SH-SY5Y (cell line): ENCODE results near the gene EMC9.
A peak's percentile ranks its signal among the peaks of the same experiment; 100 is the strongest.

Experiments used
- GATA2 ChIP-seq: IDR thresholded peaks from 2 replicates; pipeline ENCODE4 v1.6.1; 2011; ENCODE audit warnings: mild to moderate bottlenecking, low read depth, low read length
- GATA3 ChIP-seq: IDR thresholded peaks from 2 replicates; pipeline ENCODE4 v1.6.1; 2011; ENCODE audit warnings: low read depth, mild to moderate bottlenecking, low read length, moderate library complexity

GRCh38 chr14:24130717-24131548 is 10.5 kb downstream of the EMC9 start:
- TF ChIP-seq GATA2 (peak; percentile 60), GATA3 (no peak)
